Cardiac fibroblast (primary cell): ENCODE data around the gene NUDC.

ENCODE experiments used
- DNase-seq, 2 donors: peaks; one replicate each; pipeline versions ENCODE4 v3.0.0 to v3.0.0-alpha.2; 2010; ENCODE audit warnings: low read depth in 2 of 2
- H3K4me3 ChIP-seq, 2 donors: replicated peaks in 1 of 2; 1 replicate in 1 of 2; 2 replicates in 1 of 2; pipeline ENCODE4 v1.5.1; 2011; ENCODE audit warnings: low read depth in 2 of 2, low read length in 2 of 2, mild to moderate bottlenecking in 2 of 2, moderate library complexity in 1 of 2
- TF ChIP-seq, protein P1 (sequence below): IDR thresholded peaks from one replicate; pipeline ENCODE4 v1.5.1; 2011; ENCODE audit warnings: low read depth, mild to moderate bottlenecking, low read length, inconsistent platforms

The NUDC gene

DNA sequence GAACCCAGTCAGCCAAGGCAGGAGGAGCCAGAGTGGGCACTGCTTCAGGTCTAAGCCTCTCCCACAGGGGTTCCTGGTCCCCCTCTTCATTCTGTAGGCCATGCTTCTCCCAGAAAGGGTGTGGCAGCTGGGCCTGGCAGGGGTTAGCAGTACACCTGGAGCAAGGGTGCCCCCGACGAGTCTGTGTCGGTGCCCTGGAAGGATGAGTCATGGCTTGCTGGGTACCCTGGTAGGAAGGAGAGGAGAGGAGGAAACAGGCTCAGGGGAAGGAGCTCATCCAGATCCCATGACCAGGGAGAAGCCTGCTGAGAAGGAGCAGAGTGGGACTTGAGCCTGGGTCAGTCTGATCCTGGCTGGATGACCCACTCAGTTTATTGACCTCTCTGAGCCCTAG lies 28.4 kb downstream of the NUDC start:
- TF ChIP-seq, protein P1, sequence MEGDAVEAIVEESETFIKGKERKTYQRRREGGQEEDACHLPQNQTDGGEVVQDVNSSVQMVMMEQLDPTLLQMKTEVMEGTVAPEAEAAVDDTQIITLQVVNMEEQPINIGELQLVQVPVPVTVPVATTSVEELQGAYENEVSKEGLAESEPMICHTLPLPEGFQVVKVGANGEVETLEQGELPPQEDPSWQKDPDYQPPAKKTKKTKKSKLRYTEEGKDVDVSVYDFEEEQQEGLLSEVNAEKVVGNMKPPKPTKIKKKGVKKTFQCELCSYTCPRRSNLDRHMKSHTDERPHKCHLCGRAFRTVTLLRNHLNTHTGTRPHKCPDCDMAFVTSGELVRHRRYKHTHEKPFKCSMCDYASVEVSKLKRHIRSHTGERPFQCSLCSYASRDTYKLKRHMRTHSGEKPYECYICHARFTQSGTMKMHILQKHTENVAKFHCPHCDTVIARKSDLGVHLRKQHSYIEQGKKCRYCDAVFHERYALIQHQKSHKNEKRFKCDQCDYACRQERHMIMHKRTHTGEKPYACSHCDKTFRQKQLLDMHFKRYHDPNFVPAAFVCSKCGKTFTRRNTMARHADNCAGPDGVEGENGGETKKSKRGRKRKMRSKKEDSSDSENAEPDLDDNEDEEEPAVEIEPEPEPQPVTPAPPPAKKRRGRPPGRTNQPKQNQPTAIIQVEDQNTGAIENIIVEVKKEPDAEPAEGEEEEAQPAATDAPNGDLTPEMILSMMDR, result no peak
- H3K4me3 ChIP-seq, result no peak overlapping the region
- no peak for DNase-seq

DNA sequence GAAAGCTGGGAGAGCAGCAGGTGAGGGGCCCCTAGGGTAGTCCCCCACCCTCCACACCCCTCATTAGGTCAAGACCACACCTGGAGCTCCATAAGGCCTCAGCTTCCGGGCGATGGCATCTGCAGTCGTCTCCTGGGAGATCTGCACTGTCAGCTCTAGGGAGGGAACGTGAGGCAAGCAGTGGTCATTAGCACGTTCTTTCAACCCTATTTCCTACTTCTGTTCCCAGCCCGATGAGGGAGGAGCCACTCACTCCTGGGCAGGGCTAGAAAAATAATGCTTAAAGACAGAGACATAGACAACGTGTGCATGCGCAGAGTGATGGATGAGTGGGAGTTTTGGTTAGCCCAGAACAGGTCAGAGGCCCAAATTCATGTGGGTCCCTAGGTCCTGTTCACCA lies 29.1 kb downstream of the NUDC start:
- no peak for DNase-seq
- no peak overlapping the region for H3K4me3 ChIP-seq
- TF ChIP-seq, protein P1, result no peak

DNA sequence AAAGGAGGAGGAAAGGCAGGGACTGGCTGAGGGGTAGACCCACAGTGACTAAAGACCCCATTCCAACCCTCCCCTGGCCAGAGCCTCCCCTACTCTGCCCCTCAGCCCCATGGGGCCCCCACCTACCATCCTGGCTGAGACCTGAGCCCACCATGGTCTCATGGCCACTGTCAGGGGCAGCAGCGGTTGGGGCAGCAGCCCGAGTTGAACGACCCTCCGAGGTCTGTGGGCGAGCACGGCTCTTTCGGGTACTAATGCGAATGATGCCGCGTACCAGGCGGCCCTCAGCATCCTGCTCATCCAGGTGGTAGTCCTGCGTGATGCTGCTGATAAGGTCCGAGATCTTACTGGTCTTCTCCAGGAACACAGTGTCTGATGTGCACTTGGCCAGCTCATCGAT lies 29.7 kb downstream of the NUDC start:
- DNase-seq, result no peak
- H3K4me3 ChIP-seq, result no peak overlapping the region

DNA sequence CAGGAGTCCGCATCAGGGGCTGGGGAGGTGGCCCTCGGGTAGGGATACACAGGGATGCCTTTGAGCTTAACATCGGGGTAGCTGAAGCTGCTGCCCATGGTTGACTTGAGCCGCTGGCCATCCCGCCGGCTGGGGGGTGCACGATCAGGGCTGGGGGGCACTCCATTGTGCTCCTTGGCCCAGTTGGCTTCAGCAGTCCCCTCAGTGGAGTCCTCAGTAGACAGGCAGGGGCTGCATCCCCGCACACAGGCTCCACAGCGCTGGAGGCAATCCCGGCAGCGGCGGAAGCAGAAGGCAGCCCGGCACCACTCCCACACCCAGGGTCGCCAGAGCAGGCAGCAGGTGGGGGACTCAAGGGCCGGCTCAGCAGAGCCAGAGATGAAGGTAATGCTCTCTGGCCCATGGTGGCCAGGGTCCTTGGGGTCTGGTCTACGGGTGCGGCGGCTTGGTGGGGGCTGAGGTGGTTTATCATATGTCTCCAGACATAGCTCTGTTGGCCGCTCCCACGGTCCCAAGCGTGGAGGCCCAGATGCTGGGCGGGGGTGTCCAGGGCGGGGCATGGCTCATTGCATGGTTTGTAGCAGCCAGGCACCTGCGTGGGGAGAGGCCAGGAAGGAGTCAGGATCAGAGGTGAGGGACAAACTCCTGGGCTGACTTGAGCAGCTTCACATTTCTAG lies 30.4 kb downstream of the NUDC start:
- TF ChIP-seq, protein P1, result no peak
- no peak for DNase-seq
- no peak overlapping the region for H3K4me3 ChIP-seq

More for the DNA sequence above, 29.7 kb downstream of the NUDC start:
- TF ChIP-seq, protein P1, result no peak

DNA sequence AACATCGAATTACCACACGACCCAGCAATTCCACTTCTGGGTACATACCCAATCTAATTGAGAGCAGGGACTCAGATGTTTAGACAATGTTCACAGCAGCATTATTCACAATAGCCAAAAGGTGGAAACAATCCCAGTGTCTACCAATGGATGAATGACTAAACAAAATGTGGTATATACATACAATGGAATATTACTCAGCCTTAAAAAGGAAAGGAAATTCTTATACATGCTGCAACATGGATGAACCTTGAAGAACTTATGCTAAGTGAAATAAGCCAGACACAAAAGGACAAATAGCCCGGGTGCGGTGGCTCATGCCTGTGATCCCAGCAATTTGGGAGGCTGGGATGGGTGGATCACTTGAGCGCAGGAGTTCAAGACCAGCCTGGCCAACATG lies 31.8 kb downstream of the NUDC start:
- H3K4me3 ChIP-seq, result no peak overlapping the region
- TF ChIP-seq, protein P1, result no peak
- DNase-seq, result no peak

DNA sequence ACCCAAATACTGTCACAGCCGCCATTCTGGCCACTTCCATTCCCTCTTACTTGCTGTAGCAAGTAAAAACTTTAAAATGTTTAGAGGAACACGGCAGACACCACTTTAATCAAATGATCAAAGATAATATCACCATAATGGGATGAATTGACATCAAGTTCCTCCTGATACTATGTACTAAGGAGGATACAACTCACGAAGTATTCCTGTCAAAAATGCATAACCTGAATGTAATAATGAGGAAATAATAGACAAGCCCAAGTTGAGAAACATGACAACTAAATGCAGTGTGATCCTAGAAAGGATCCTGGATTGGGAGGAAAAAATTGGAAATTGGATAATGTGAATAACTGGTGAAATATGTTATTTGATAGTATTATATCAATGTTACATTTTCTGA lies 34.8 kb downstream of the NUDC start:
- TF ChIP-seq, protein P1, result no peak
- H3K4me3 ChIP-seq, result no peak overlapping the region
- no peak for DNase-seq

DNA sequence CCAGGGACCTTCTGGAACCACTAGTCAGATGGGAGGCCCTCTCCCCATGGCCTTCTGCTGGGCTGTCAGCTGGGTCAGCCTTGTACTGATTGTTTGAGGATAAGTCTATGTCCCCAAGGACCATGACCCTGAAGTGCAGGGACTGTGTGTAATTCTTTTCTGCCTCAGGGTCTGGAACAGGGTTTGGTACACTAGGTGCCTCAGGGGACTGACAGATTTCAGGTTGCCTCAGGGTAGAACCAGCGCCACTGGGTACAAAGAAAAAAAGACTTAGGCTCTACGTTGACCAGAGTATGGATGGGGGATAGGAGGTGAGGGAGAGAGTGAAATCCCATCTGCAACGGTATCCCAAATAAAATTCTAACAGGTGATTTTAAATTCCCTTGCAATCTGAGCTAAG lies 35.8 kb downstream of the NUDC start:
- no peak for DNase-seq
- TF ChIP-seq, protein P1, result no peak
- no peak overlapping the region for H3K4me3 ChIP-seq
